ENCODE results near the gene WDSUB1. TPM values are rescaled to one million over a fixed set of nuclear protein-coding genes. Genes with fewer than 3 reads are reported as not detected.

WDSUB1 gene
- total and polyA plus RNA-seq, 2 of the 4 experiments (the other 2 are of a cell fraction) = 4.8 to 5.2 TPM

DNA sequence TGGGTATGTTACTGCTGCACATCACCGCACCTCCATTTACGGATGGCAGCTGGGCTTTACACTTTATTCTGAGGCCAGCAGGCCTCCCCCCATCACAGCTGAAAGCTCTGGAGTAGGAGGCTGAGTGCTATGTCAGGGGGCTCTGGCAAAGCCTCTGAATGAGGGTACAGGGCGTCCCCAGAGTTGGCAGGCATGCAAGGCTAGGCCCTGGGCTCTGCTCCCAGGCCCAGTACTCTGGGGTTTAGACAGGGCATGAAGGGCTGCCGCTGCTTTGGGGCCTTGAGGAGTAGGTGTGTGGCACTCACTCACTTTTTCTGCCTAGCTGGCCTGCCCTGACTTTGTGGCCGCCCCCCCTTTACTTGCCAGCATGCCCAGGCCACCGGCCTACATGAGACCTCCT, 90.8 kb downstream of the WDSUB1 start:
- Histone ChIP-seq H3K4ac (ENCODE audit: low read depth, low read length) (no peak overlapping the region), H3K27ac (ENCODE audit: insufficient read depth, low read length) (no peak overlapping the region), H2BK120ac (ENCODE audit: low read depth, low read length) (no peak overlapping the region), H3K23ac (ENCODE audit: low read depth, low read length) (no peak overlapping the region), H4K91ac (ENCODE audit: insufficient read depth, low read depth, low read length) (no peak overlapping the region), H3K4me3 (ENCODE audit: insufficient read depth, low read depth, low read length) (no peak overlapping the region), H2AK5ac (ENCODE audit: low read depth, low read length) (no peak overlapping the region), H2AK9ac (replicated peaks; ENCODE audit: low read depth, low read length, poor library complexity) (no peak overlapping the region), H3K9me3 (ENCODE audit: control insufficient read depth, insufficient read depth, low read length) (no peaks in the 10 kb centered on the region), H4K5ac (ENCODE audit: low read depth, low read length) (no peak overlapping the region), H2BK5ac (ENCODE audit: low read depth, low read length, poor library complexity, severe bottlenecking) (no peak overlapping the region), H3K79me1 (ENCODE audit: low read depth in 1 of 2, low read length in 2 of 2) (0 out of 4 replicates have a peak, but pooled peaks cover 0 to 3% of the 10 kb centered on the region in 2 experiments), H2BK15ac (ENCODE audit: low read depth, low read length) (no peak overlapping the region), H3K4me2 (ENCODE audit: low read depth, low read length) (no peak overlapping the region), H3K9ac (ENCODE audit: low read depth, low read length) (no peak overlapping the region), H3K27me3 (ENCODE audit: control insufficient read depth, insufficient read depth, low read length) (no peaks in the 10 kb centered on the region), H2AFZ (replicated peaks; ENCODE audit: low read length, poor library complexity) (no peak overlapping the region), H3K9me1 (ENCODE audit: insufficient read depth, low read length) (peaks cover 11% of the 10 kb centered on the region; the same call in 1 of the 2 replicates), H3K14ac (replicated peaks; ENCODE audit: low read depth, low read length) (no peak overlapping the region), H2BK20ac (ENCODE audit: low read depth, low read length) (no peak overlapping the region), H3K4me1 (ENCODE audit: control insufficient read depth, insufficient read depth, low read length) (no peaks in the 10 kb centered on the region), H4K20me1 (ENCODE audit: insufficient read depth, low read length) (no peaks in the 10 kb centered on the region), H3K36me3 (ENCODE audit: control insufficient read depth, insufficient read depth, low read length) (peaks cover 36% of the 10 kb centered on the region), H3K18ac (ENCODE audit: low read depth, low read length) (no peak overlapping the region), H4K8ac (ENCODE audit: low read depth in 2 of 2, low read length in 2 of 2) (no peak overlapping the region), H3K56ac (ENCODE audit: extremely low read depth, insufficient read depth, low read length) (no peak overlapping the region)
- BruUV-seq (replicated peaks) = no TSS peak
- DNase-seq (no peak), ATAC-seq (ENCODE audit: low read depth) (no peak)
- intact Hi-C loops (cut with micrococcal nuclease) (no loop called here), in situ Hi-C loops (cut with MboI; ENCODE audit: low sequenced_read_pairs) (no loop called here), dilution Hi-C loops (cut with HindIII; ENCODE audit: low sequenced_read_pairs, unreplicated experiment) (no loop called here)
- 90% methylated on average over 2 of the region's 6 CpGs; no CpG with 5 or more reads in 1 of the 2 experiments for WGBS, 2 experiments (ENCODE audit: extremely low coverage in 2 of 2, insufficient read length in 1 of 2)
- no peak for TF ChIP-seq RCOR1 (IDR thresholded peaks at IDR 0.05; ENCODE audit: insufficient replicate concordance, low read length)
- TF ChIP-seq, protein P1, sequence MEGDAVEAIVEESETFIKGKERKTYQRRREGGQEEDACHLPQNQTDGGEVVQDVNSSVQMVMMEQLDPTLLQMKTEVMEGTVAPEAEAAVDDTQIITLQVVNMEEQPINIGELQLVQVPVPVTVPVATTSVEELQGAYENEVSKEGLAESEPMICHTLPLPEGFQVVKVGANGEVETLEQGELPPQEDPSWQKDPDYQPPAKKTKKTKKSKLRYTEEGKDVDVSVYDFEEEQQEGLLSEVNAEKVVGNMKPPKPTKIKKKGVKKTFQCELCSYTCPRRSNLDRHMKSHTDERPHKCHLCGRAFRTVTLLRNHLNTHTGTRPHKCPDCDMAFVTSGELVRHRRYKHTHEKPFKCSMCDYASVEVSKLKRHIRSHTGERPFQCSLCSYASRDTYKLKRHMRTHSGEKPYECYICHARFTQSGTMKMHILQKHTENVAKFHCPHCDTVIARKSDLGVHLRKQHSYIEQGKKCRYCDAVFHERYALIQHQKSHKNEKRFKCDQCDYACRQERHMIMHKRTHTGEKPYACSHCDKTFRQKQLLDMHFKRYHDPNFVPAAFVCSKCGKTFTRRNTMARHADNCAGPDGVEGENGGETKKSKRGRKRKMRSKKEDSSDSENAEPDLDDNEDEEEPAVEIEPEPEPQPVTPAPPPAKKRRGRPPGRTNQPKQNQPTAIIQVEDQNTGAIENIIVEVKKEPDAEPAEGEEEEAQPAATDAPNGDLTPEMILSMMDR (conservative IDR thresholded peaks at IDR 0.05; ENCODE audit: low read depth, low read length) = no peak
- TF ChIP-seq MAZ (IDR thresholded peaks at IDR 0.05; ENCODE audit: borderline replicate concordance, low read depth, low read length) = no peak
- TF ChIP-seq CEBPB (IDR thresholded peaks at IDR 0.05; ENCODE audit: low read depth, low read length) = no peak
- no peak for TF ChIP-seq MXI1 (IDR thresholded peaks at IDR 0.05; ENCODE audit: borderline replicate concordance, low read depth, low read length)
- no peak for TF ChIP-seq CHD1 (IDR thresholded peaks at IDR 0.05; ENCODE audit: low read depth, low read length)
- TF ChIP-seq, protein P2, sequence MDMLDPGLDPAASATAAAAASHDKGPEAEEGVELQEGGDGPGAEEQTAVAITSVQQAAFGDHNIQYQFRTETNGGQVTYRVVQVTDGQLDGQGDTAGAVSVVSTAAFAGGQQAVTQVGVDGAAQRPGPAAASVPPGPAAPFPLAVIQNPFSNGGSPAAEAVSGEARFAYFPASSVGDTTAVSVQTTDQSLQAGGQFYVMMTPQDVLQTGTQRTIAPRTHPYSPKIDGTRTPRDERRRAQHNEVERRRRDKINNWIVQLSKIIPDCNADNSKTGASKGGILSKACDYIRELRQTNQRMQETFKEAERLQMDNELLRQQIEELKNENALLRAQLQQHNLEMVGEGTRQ (IDR thresholded peaks at IDR 0.05; ENCODE audit: low read depth, low read length) = no peak
- POLR2A ChIA-PET (ENCODE audit: unreplicated experiment) = no interaction called here
- CTCF ChIA-PET = no interaction called here
